Testis (tissue), 2 donors: ENCODE measurements around the gene USP44.

ENCODE experiments used
- POLR2A ChIP-seq: fragments of 450-650 bp; IDR thresholded peaks from one replicate; pipeline ENCODE4 v1.6.1; 2017; ENCODE audit warnings: antibody characterized with exemption, mild to moderate bottlenecking, moderate library complexity
- TF ChIP-seq, protein P1 (sequence below), 3 experiments: fragments of 450-650 bp in 2 of 3; fragments of 200-600 bp in 1 of 3; sonication (generic) in 1 of 3; IDR thresholded peaks; one replicate each; pipeline ENCODE4 v1.5.1; 2016 to 2019; ENCODE audit warnings: antibody characterized with exemption in 3 of 3, mild to moderate bottlenecking in 2 of 3, moderate library complexity in 1 of 3

DNA sequence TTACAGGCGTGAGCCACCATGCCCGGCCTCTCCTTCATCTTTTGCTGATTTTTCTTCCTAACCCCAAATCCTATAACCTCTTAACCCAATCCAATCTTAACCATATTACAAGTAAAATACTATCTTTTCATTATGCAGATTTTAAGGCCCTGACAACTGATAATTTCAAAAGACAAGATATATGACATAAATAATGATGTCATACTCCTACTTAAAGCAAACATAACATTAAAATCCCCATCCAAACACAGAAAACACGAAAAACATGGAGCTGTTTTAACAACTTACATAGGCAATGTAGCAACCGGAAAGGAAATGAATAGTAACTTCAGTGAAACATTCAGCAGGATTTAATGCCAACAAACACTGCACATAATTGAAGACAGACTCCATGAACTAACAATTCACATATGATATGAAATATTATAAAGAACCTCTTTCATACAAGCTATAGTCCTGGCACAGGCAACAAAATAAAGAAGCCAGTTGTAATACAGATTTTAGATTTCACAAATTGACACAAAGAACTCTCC, 21.5 kb downstream of the USP44 start:
- TF ChIP-seq, protein P1, sequence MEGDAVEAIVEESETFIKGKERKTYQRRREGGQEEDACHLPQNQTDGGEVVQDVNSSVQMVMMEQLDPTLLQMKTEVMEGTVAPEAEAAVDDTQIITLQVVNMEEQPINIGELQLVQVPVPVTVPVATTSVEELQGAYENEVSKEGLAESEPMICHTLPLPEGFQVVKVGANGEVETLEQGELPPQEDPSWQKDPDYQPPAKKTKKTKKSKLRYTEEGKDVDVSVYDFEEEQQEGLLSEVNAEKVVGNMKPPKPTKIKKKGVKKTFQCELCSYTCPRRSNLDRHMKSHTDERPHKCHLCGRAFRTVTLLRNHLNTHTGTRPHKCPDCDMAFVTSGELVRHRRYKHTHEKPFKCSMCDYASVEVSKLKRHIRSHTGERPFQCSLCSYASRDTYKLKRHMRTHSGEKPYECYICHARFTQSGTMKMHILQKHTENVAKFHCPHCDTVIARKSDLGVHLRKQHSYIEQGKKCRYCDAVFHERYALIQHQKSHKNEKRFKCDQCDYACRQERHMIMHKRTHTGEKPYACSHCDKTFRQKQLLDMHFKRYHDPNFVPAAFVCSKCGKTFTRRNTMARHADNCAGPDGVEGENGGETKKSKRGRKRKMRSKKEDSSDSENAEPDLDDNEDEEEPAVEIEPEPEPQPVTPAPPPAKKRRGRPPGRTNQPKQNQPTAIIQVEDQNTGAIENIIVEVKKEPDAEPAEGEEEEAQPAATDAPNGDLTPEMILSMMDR (IDR thresholded peaks at IDR 0.05), result no peak
- no peak for TF ChIP-seq POLR2A
